Measurements from ENCODE around the gene CLSTN3. TPM values are rescaled to one million over a fixed set of nuclear protein-coding genes. Genes with fewer than 3 reads are reported as not detected.

CLSTN3 gene
- polyA plus RNA-seq: 2.9 TPM

- Mint-ChIP-seq H3K4me1 (peaks cover 13 to 26% (median 20%) of the 10 kb centered on the region in 3 donors), H3K9me3 (no peaks in the 10 kb centered on the region), H3K36me3 (peaks cover 1% of the 10 kb centered on the region), H3K27ac (peak within 1 kb of the TSS; percentile 39 to 95 (median 67)), H3K27me3 (no peaks in the 10 kb centered on the region), H3K4me3 (peak within 1 kb of the TSS; percentile 89 to 99 (median 94))
Observed at GRCh38 chr12:7129872-7130691, at the start of gene CLSTN3. TSS of gene CLSTN3 (plus strand) at chr12:7130371. CDS start at chr12:7130649, 278 bp downstream.

- H3K27me3 Mint-ChIP-seq: no peaks in the 10 kb centered on the region
- no peak overlapping the region for H3K4me3 Mint-ChIP-seq
- H3K27ac Mint-ChIP-seq: no peak overlapping the region
- H3K36me3 Mint-ChIP-seq: no peaks in the 10 kb centered on the region
- H3K4me1 Mint-ChIP-seq: no peaks in the 10 kb centered on the region
- peaks cover 1 to 4% (median 3%) of the 10 kb centered on the region in 3 donors for H3K9me3 Mint-ChIP-seq
Observed at GRCh38 chr12:7081037-7081436, 49.1 kb upstream of the CLSTN3 start.

DNA sequence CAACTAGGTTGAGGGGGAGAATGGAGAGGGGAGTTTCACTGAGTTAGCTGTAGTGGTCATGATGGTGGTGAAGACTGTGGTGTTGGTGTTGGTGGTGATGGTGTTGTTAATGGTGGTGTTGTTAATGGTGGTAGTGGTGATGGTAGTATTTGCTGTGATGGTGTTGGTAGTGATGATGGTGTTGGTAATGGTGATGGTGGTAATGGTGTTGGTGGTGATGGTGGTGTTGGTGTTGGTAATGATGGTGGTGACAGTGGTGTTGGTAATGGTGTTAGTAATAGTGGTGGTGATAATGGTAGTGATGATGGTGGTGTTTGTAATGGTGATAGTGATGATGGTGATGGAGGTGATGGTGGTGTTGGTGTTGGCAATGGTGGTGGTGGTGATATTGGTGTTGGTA lies 47.0 kb upstream of the CLSTN3 start:
- H3K36me3 Mint-ChIP-seq: no peaks in the 10 kb centered on the region
- H3K4me3 Mint-ChIP-seq: no peak overlapping the region
- no peaks in the 10 kb centered on the region for H3K4me1 Mint-ChIP-seq
- H3K27ac Mint-ChIP-seq: no peak overlapping the region
- no peaks in the 10 kb centered on the region for H3K27me3 Mint-ChIP-seq
- H3K9me3 Mint-ChIP-seq: peaks cover 1 to 4% (median 3%) of the 10 kb centered on the region in 3 donors

GRCh38 chr12:7089196-7089871 lies 40.8 kb upstream of the CLSTN3 start:
- H3K36me3 Mint-ChIP-seq: no peaks in the 10 kb centered on the region
- peaks cover 0 to 5% (median 5%) of the 10 kb centered on the region in 3 donors for H3K4me1 Mint-ChIP-seq
- H3K4me3 Mint-ChIP-seq: no peak overlapping the region
- no peaks in the 10 kb centered on the region for H3K9me3 Mint-ChIP-seq
- no peaks in the 10 kb centered on the region for H3K27me3 Mint-ChIP-seq
- peak overlapping the region in 1 of 3 donors; percentile 46 for H3K27ac Mint-ChIP-seq

DNA sequence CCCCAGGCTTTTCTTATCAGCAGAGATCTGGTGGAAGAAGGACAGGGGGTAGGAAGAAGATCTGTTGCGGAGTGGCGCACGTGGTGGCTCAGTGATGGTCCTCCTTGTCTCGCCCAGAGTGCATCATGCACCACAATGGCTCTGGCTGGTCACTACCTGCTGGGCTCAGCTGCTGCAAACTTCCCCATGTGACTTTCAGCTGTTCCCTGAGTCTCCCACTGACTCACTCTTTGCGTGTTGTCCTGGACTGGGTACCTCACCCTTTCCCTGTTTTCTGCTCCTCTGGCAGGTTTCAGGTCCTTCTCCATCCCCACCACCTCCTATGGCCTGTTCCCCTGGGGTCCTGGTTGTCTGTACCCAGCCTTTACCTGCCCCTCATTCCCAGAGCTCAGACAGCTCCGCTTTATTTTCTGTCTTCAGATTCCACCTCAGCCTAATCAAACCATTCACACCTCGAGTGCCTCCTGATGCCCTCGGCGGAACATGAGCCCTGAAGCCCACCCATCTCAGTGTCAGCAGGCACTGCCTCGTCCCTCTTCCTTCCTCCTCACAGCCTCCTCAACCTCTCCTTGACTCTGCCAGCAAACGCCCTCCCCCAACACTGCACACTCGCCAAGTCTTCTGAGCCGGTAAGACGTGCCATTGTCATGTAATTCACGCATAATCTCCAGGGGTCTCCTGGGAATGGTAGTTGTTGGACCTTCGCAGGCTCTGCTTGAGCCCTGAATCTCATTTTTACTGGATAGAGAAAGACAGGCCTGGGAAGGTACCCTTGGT lies 39.8 kb upstream of the CLSTN3 start:
- H3K4me1 Mint-ChIP-seq: peaks cover 0 to 5% (median 5%) of the 10 kb centered on the region in 3 donors
- no peak overlapping the region for H3K4me3 Mint-ChIP-seq
- no peak overlapping the region for H3K27ac Mint-ChIP-seq
- H3K9me3 Mint-ChIP-seq: no peaks in the 10 kb centered on the region
- H3K36me3 Mint-ChIP-seq: no peaks in the 10 kb centered on the region
- no peaks in the 10 kb centered on the region for H3K27me3 Mint-ChIP-seq

DNA sequence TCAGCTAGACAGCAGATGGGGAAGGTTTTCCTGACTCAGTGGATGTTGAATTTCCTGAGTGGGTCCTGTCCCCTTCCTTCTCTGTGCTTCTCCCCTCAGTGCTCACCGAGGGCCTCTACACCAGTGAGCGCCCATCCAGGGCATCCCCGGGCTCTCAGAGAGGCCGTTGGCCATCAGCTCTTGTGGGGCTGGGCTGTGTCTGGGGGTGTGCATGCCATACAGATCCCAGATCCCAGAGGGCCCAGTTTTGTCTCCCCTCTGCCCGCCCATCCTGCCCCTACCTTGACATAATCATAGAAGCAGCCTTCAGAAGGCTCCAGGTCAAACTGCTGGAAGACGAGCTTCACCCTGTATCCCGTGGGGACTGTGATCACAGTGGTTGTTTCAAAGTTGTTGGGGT lies 39.0 kb upstream of the CLSTN3 start:
- H3K36me3 Mint-ChIP-seq: no peaks in the 10 kb centered on the region
- H3K27me3 Mint-ChIP-seq: no peaks in the 10 kb centered on the region
- H3K4me3 Mint-ChIP-seq: no peak overlapping the region
- peaks cover 0 to 5% (median 5%) of the 10 kb centered on the region in 3 donors for H3K4me1 Mint-ChIP-seq
- H3K9me3 Mint-ChIP-seq: no peaks in the 10 kb centered on the region
- no peak overlapping the region for H3K27ac Mint-ChIP-seq

DNA sequence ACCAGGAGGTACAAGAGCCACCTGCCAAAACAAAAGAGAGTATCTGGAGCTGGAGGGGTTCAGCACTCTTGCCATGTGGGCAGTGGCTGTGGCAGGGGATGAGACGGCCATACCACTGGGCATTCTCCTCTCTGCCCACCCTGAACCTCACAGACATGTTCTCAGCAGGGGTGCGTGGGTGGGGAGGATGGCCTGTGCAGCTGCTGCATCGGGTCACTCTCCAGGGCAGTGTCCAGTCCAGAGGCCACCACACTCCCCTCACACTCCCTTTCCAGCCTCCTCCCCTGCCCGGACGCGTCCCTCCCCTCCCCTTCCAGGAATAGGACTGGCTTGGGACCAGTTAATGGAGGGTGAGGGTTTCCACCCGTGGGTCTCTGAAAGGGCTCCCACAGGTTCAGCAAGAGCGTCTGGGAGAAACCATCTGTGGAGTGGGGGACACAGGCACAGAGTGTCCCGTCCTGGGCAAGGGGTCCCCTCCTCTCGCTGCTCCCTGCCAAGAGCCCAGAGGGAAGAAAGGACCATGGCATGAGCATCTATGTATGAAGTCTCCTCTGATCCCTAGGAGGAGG lies 38.4 kb upstream of the CLSTN3 start:
- Mint-ChIP-seq H3K9me3 (no peaks in the 10 kb centered on the region), H3K27me3 (no peaks in the 10 kb centered on the region), H3K4me3 (peak overlapping the region in 3 of 4 donors; percentile 79 to 92 (median 88)), H3K27ac (no peak overlapping the region), H3K36me3 (no peaks in the 10 kb centered on the region), H3K4me1 (peaks cover 0 to 5% (median 5%) of the 10 kb centered on the region in 3 donors)

DNA sequence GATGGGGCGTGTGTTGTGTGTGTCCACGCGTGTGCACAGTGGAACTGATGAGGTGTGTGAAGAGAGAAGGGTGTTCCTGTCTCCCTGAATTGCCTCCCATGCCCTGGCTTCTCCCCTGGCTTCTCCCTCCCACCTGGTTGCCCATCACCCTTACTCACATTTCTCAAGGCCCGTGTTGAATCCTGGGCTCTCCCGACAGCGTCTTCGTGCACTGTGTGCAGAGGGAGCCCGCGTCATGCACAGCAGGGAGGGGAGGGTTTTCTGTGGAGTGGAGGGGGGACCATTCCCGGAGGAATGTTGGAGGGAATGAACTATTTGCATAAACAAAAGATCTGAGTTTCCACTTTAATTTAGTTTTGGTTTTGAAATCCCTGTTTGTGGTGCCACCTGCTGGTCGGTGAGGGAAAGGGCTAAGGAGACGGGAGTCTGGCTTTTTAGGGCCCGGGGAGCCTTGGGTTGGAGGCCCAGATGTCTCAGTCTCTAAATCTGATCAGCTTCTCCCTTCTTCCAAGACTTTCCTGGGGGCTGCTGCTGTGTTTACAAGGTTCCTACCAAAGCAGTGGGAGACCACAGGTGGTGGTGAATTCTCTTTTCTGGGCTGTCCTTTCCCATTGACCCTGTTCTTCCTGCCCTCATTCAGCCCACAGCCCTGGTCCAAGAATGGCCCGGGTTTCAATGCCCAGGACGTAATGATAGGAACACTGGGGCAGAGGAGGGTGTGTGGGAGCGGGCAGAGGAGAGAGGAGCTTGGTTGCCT lies 37.8 kb upstream of the CLSTN3 start, which contains the start of gene C1R:
C1R (minus strand) TSS at position 217 of the 757 bp plus-strand sequence; CDS start at position 160, 57 bp downstream.
- Mint-ChIP-seq H3K27ac (peak within 1 kb of the TSS in 1 of 3 donors; percentile 62), H3K4me1 (peaks cover 0 to 5% (median 5%) of the 10 kb centered on the region in 3 donors), H3K4me3 (peak within 1 kb of the TSS in 3 of 4 donors; percentile 79 to 92 (median 88)), H3K36me3 (no peaks in the 10 kb centered on the region), H3K27me3 (no peaks in the 10 kb centered on the region), H3K9me3 (no peaks in the 10 kb centered on the region)

GRCh38 chr12:7092986-7093460 lies 37.1 kb upstream of the CLSTN3 start:
- no peaks in the 10 kb centered on the region for H3K9me3 Mint-ChIP-seq
- H3K4me3 Mint-ChIP-seq: no peak overlapping the region
- H3K27ac Mint-ChIP-seq: peak overlapping the region in 1 of 3 donors; percentile 62
- peaks cover 0 to 5% (median 5%) of the 10 kb centered on the region in 3 donors for H3K4me1 Mint-ChIP-seq
- no peaks in the 10 kb centered on the region for H3K27me3 Mint-ChIP-seq
- H3K36me3 Mint-ChIP-seq: no peaks in the 10 kb centered on the region

DNA sequence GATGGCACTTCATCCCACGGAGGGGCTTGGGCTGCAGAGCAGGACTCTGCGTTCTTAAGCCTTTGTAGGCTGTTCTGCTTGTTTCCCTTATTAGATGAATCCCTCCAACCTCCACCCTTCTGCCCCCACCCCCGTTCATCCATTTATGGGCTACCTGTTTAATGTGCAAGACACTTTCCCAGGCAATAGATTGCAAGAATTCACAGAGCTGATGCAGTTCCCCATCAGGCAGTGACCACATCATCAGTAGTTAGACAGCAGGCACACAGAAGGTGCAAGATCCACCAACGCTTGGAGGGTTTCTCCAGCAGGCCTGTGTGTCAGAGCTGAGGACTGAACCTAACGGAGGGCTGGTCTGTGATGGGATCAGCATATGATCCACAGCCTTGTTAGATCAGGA lies 36.7 kb upstream of the CLSTN3 start:
- Mint-ChIP-seq H3K4me3 (no peak overlapping the region), H3K27me3 (no peaks in the 10 kb centered on the region), H3K27ac (no peak overlapping the region), H3K4me1 (peaks cover 0 to 5% (median 5%) of the 10 kb centered on the region in 3 donors), H3K9me3 (no peaks in the 10 kb centered on the region), H3K36me3 (peaks cover under 1% of the 10 kb centered on the region)

DNA sequence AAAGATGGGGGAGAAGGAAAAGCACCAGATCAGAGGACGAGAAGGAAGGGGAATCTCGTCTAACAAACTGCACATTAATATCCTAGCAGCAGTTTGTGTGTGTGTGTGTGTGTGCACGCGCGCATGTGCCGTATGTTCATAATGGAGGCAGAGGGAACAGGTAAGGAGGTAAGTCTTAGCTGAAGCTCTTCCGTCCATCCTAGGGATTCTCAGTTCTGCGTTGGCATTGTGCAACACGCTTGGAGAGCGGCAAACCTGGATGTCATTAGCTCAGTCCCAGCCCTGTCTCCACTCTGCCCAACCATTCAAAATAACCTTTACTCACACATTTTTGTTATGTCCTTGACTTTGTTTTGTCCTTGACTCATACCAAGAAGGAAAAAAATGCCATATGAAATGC lies 36.3 kb upstream of the CLSTN3 start:
- Mint-ChIP-seq H3K27ac (no peak overlapping the region), H3K27me3 (no peaks in the 10 kb centered on the region), H3K4me1 (peaks cover 0 to 5% (median 5%) of the 10 kb centered on the region in 3 donors), H3K4me3 (no peak overlapping the region), H3K9me3 (no peaks in the 10 kb centered on the region), H3K36me3 (peaks cover 3% of the 10 kb centered on the region)

DNA sequence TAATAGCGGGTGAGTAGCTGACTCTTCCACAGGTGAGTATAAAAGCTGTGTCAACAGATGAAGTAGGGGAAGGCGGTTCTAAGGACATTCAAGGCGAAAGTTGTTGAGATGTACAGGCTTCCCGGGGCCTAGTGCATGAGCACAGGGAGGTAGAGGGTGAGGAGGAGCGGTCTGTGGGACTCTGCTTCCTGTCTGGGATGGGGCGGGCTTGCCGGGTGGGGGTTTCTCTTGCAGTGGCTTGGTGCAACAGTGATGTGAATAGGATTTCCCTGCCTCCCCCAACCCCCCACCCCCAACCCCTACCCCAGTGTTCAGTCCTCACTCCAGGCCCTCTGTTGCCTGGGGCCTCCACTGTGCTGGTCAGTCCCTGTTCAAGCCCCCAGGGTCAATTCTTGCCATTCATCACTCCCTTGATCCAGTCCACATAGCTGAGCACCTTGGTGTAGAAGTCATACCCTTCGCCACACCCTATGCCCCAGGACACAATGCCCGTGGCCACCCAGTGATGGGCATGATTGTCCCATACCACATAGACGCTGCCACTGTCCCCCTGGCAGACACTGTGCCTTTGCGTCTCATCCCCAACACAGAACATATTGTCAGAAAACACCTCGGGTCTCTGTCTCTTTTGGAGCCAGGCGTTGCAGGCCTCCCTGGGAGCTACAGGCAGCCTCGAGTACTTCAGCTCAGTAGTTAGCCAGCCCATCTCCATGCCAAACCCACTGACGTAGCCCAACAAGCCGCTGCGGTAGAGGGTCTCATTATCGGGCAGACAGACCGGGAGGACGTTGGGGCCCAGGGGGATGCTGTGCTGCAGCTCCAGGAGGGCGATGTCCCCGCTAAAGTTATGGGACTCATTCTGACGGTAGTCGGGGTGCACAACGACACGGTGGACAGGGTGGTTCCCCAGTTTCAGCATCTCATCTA lies 33.9 kb upstream of the CLSTN3 start:
- no peaks in the 10 kb centered on the region for H3K9me3 Mint-ChIP-seq
- no peak overlapping the region for H3K27ac Mint-ChIP-seq
- no peaks in the 10 kb centered on the region for H3K27me3 Mint-ChIP-seq
- H3K4me3 Mint-ChIP-seq: no peak overlapping the region
- peaks cover 3% of the 10 kb centered on the region for H3K36me3 Mint-ChIP-seq
- peaks cover 0 to 5% (median 5%) of the 10 kb centered on the region in 3 donors for H3K4me1 Mint-ChIP-seq

- peaks cover 3% of the 10 kb centered on the region for H3K36me3 Mint-ChIP-seq
- H3K4me1 Mint-ChIP-seq: peaks cover 0 to 5% (median 4%) of the 10 kb centered on the region in 3 donors
- no peaks in the 10 kb centered on the region for H3K27me3 Mint-ChIP-seq
- no peaks in the 10 kb centered on the region for H3K9me3 Mint-ChIP-seq
- no peak overlapping the region for H3K4me3 Mint-ChIP-seq
- H3K27ac Mint-ChIP-seq: no peak overlapping the region
Observed at GRCh38 chr12:7096979-7097378, 33.2 kb upstream of the CLSTN3 start.

Data from IgD-negative memory B cell (primary cell).